ENCODE data around the gene ANKRD45. TPM values are rescaled to one million over a fixed set of nuclear protein-coding genes. Genes with fewer than 3 reads are reported as not detected.
"Not testable (repeated sequence)": the region's sequence is repeated elsewhere in the genome, so short reads cannot be mapped to it uniquely, and the experiment has no call there.

Gene ANKRD45
- polyA plus RNA-seq, 12 donors, result 0.37 to 1.2 (median 0.70) TPM; not detected in 2

DNA sequence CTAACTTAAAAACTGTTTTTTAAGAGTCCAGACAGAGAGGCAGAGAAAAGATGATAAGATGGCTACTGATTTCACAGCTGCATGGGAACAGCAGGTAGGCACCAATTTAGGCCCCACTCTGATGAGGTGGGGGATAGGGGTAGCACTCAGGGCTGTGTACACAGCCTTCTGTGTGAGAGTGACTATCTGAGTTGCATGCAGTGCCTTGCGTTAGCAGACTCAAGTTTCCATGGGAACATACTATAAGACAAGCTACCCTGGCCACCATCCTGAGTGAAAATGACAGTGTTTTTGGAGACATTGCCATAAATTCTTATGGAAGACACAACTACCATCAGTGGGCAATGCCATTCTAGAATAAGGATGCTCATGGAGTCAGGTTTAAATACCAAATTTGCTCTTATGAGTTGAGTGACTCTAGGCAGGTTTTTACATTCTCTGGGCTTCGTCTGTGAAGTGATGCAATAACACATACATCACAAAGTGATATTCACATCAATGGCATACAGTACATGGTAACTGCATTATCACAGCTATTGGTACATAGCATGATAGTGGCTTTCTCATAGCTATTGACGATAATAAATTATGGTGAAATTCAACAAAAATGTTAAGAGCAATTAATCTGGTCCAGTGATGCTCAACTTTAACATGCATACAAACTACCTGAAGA lies 97.3 kb downstream of the ANKRD45 start:
- DNase-seq, result no peak

DNA sequence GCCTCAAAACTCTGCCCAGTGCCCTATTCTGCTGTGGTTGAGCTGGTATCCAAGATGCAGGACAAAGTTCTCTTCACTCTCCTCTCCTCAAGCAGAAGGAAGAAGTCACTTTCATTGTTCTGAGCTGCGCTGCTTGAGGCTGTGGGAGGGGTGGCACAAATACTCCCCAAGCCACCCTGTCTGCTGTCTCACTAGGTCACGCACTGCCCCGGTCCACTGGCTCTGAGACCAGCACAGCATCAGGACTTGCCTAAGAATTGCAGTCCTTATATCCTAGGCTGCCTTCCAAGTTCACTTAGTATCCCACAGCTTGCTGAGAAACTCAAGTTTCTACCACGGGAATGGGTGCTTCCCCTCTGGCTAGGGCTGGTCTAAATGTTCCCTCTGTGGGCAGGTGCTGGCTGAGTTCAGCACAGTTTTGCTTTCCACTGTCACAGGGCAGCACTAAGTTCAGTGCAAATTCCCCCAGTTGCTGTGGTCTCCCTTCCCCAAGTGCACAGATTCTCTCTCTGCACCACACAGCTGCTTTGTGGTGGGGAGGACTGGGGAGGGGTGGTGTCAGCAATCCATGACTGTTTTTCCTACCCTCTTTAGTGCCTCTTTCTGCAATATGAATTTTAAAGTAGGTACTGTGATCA lies 99.2 kb downstream of the ANKRD45 start:
- no peak for DNase-seq

DNA sequence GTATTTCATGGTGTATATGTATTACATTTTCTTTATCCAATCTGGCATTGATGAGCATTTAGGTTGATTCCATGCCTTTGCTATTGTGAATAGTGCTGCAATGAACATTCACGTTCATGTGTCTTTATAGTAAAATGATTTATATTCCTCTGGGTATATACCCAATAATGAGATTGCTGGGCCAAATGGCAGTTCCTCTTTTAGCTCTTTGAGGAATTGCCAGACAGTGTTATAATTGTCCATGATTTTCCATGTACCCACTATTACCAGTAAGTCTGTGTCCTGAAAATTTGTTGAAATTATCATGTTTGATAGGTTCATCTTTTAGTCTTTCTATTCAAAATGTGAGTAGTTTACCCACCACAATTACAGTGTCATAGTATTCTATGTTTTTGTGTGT lies 101.2 kb downstream of the ANKRD45 start:
- no peak for DNase-seq

DNA sequence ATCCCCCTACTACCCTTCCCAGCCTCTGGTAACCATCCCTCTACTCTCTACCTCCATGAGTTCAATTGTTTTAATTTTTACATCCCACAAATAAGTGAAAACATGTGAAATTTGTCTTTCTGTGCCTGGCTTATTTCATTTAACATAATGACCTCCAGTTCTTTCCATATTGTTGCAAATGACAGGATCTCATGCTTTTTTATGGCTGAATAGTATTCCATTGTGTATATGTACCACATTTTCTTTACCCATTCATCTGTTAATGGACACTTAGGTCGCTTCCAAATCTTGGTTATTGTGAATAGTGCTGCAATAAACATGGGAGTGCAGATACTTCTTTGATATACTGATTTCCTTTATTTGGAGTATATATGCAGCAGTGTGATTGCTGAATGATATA lies 105.8 kb downstream of the ANKRD45 start:
- DNase-seq, result not testable (repeated sequence)

DNA sequence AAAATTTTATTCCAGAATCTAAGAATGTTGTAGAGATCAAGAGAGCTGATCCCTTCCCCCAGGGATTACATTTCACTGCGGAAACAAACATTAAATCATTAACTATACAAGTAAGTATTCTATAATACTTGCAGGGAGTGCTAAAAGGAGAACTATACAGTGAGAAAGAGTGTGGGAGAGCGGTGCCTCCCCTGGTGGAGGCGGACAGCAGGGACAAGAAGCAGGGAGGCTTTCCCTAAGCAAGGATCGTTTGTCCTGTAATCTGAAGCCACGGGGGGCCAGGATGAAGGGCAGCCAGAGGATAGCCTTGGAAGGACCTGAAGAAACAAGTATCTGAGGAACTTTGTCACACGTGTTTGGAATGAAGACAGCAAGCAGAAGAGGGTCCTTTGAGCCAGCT lies 106.8 kb downstream of the ANKRD45 start:
- DNase-seq, result no peak

DNA sequence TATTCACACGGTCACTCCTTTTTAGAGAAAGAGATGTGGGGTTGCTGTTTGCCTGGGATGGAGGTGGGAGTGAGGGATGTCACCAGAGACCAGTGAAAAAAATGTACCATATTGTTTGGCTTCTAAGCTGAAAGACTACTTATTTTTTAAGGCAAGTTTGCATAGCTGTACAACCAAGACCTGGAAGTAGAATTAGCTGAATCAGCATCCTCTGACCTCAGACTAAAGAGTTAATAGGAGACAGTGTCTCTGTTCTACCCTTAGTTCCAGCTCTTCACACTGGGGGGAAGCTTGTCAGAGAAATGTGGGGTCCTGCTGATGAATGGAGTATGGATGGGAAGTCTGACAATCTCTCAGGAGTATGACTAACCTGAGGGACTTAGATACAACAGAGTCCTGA lies 108.4 kb downstream of the ANKRD45 start:
- DNase-seq, result no peak

DNA sequence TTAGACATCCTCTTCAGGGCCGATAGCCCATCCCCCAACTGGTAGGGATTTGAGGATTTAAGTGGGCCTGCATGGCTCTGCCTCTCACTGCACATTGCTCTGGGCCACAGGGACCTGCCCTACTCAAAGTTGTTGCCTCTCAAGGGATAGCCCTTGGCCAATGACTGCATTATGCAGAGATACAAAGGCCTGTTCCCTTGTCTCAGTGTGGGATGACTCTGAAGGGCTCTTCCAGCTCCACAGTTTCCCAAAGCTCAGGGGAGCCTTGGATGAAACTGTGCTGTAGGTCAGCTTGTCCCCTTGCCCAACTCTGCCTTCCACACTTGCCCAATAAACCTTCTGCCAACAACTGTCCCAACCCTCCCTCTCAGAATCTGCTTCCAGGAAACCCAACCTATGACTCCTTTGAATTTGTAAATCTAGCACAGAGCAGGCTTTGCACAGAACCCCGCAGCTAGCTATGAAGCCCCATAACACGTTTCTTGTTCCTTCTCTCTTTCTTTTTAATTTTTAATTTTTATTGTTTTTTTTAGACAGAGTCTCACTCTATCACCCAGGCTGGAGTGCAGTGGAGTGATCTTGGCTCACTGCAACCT lies 109.3 kb downstream of the ANKRD45 start:
- DNase-seq, result no peak

Other genes with a start within 250 kb of the ANKRD45 start
- gene PRDX6, start 192.5 kb downstream of the ANKRD45 start, polyA plus RNA-seq (ENCODE audit: insufficient read length in 12 of 12), result 100 to 1,000 TPM in 11 of 12 donors, not detected in 1; 273 to 650 (median 508) TPM
- gene SLC9C2, start 66.8 kb downstream of the ANKRD45 start, polyA plus RNA-seq (ENCODE audit: insufficient read length in 12 of 12), result under 1 TPM in 2 of 12 donors, not detected in 10; 0.36 to 0.37 TPM
- gene TEX50, start 34.5 kb downstream of the ANKRD45 start, polyA plus RNA-seq (ENCODE audit: insufficient read length in 12 of 12), result not detected
- gene KLHL20, start 45.1 kb upstream of the ANKRD45 start, polyA plus RNA-seq (ENCODE audit: insufficient read length in 12 of 12), result 10 to 100 TPM in 11 of 12 donors, not detected in 1; 22.0 to 29.6 (median 25.0) TPM
- gene DARS2, start 154.8 kb upstream of the ANKRD45 start, polyA plus RNA-seq (ENCODE audit: insufficient read length in 12 of 12), result 10 to 100 TPM in 11 of 12 donors, not detected in 1; 12.2 to 16.9 (median 14.8) TPM
- 10 to 100 TPM in 6 of 12 donors, 1 to 10 TPM in 5, not detected in 1; 7.4 to 12.5 (median 10.1) TPM for gene CENPL, start 155.0 kb upstream of the ANKRD45 start, polyA plus RNA-seq (ENCODE audit: insufficient read length in 12 of 12)
- 100 to 1,000 TPM in 11 of 12 donors, not detected in 1; 426 to 773 (median 626) TPM for gene GAS5, start 198.1 kb upstream of the ANKRD45 start, polyA plus RNA-seq (ENCODE audit: insufficient read length in 12 of 12)
- gene ZBTB37, start 198.5 kb upstream of the ANKRD45 start, polyA plus RNA-seq (ENCODE audit: insufficient read length in 12 of 12), result 1 to 10 TPM in 11 of 12 donors, not detected in 1; 3.8 to 9.0 (median 6.0) TPM
- gene SERPINC1, start 247.5 kb upstream of the ANKRD45 start, polyA plus RNA-seq (ENCODE audit: insufficient read length in 12 of 12), result 1 to 10 TPM in 1 of 12 donors, under 1 TPM in 6, not detected in 5; 0.36 to 5.6 (median 0.44) TPM

Data from muscle of arm (tissue), 12 donors.